Measurements from ENCODE around the gene MAP1S.

The MAP1S gene

DNA sequence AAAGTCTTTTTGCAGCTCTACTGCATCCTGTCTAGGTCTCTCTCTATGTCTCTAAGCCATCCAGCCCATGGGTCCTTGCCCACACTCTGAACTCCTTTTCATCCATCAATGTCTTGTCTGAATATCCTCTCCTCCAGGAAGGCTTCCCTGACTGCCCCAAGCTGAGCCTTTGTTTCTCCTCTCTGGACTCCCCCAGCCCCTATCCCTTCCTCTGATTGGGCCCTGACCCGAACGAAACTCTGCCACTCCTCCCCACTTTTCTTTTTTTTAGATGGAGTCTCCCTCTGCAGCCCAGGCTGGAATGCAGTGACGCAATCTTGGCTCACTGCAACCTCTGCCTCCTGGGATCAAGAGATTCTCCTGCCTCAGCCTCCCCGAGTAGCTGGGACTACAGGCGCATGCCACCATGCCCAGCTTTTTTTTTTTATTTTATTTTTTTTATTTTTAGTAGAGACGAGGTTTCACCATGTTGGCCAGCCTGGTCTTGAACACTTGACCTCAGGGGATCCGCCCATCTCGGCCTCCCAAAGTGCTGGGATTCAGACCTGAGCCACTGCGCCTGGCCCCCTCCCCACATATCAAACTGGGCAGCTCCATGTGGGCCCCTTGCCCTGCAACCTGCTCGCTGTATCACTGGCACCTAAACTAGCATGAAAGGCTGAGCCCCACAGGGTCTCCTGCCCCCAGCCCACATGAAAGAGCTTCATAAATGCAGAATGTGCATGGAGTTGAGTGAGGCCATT is 30.3 kb upstream of the MAP1S start:
- DNase-seq: no peak

DNA sequence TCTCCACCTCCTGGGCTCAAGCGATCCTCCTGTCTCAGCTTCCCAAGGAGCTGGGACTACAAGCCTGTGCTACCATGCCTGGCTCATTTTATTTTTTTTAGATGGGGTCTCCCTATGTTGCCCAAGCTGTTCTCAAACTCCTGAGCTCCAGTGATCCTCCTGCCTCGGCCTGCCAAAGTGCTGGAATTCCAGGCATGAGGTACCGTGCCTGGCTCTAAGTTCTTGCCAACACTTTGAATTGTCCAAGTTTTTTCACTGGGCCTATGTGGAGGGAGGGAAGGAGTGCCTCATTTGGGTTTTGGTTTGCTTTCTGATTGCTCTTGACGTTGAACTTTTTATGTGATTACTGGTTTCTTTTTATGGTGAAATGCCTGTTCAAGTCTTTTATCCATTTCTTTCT is 26.7 kb upstream of the MAP1S start:
- DNase-seq: no peak

DNA sequence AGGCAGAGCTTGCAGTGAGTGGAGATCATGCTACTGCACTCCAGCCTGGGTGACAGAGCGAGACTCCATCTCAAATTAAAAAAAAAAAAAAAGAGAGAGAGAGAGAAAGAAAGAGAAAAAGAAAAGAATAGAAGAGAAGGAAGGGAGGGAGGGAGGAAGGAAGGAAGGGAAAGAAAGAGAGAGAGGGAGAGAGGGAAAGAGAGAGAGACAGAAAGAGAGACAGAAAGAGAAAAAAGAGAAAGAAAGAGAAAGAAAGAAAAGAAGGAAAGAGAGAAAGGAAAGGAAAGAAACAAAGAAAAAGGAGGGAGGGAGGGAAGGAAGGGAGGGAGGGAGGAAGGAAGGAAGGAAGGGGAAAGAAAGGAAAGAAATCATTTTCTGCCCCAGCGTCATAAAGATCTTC is 24.1 kb upstream of the MAP1S start:
- DNase-seq: no peak

DNA sequence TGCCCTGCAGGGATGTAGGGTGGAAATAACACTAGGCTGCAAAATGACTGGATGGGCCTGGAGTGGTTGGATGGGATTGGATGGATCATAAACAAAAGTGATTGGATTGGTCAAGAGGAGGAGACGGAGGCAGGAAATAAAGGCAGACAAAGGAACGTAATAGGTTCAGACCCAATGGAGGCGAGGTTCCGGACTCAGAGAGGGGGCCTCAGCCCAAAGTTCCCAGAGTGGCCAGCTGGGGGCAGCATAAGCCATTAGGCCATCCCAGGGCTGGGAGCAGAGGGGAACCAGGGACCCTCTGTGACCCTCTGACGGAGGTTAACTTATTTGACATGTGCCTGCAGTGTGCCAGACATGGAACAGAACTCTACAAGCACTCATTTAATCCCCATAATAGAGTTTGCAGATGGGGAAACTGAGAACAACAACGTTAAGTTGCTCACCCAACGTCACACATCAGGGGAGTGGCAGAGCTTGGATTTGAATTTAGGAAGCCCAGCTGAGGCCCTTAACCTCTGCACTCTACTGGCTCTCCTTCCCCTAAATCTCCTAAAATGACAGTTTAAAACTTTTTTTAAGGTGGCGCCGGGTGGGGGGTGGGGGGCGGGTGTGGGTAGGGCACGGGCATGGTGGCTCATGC is 15.3 kb upstream of the MAP1S start:
- peak; percentile 63 for DNase-seq

DNA sequence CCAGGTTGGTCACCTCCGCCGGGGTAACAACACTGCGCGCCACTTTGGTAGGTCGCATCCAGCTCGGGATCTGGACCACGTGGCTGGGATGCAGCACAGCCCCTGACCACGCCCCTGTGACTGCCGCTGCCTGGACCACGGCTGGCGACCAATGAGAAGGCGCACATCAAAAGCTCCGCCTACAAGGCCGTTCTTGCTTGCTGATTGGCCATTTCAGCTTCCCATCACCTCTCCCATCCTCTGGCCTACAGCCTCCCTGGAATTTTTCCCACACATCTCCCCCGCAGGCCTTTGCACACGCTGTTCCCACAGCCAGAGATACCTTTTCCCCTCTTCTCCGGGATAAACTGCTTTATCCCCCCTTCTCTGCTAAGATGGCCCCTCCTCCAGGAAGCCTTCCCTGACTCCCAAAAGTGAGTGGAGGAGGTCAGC is 12.5 kb upstream of the MAP1S start:
- DNase-seq: no peak

DNA sequence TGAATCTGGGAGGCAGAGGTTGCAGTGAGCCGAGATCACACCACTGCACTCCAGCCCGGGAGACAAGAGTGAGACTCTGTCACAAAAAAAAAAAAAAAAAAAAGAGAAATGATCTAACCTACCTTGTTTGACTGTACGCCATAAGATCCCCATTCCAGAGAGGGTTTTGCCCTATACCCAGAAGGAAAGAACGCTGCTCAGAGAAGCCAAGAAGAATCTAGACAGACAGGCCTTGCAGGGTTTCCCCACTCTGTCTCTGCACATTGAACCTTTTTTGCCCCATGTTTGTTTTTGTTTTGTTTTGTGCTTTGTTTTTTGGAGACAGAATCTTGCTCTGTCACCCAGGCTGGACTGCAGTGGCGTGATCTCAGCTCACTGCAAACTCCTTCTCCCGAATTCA is 7.4 kb upstream of the MAP1S start:
- DNase-seq: no peak

DNA sequence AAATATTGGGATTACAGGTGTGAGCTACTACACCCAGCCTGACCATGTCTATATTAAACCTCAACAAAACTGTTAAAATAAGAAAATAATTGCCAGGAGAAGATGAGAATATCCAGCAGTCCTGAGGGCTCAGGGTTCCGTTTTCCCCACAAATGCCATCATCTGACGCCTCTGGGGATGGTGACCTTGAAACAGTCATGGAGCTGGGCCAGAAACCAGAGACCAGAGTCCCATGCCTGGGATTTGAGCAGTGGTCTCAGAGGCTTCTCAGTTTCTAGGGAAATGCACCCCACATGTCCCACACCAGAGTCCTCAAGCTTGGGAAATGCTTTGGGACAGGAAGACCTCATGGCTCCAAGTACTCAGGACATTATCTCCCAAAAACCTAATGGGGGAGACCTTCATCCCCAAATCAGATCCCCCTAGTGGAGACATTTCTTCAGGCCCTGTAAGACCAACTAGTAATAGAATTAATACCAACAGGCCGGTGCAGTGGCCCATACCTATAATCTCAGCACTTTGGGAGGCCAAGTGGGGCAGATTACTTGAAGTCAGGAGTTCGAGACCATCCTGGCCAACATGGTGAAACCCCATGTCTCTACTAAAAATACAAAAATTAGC is 2.9 kb upstream of the MAP1S start:
- DNase-seq: no peak

DNA sequence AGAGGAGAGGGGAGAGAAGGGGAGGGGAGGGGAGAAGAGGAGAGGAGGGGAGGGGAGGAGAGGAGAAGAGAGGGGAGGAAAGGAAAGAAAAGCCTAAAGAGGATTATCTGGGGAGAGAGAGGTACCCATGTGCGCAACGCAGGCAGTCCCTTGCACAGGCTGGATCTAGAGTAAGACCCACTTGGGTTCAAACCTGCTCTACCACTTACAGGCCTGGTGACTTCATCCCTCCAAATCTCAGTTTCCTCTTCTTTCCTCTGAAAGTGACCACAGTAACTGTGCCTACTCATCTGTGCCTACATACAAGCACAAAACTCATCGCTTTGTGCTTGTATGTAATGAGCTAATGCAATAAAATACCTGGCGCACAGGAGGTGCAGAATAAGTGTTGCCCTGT is 732 bp upstream of the MAP1S start:
- DNase-seq: no peak

DNA sequence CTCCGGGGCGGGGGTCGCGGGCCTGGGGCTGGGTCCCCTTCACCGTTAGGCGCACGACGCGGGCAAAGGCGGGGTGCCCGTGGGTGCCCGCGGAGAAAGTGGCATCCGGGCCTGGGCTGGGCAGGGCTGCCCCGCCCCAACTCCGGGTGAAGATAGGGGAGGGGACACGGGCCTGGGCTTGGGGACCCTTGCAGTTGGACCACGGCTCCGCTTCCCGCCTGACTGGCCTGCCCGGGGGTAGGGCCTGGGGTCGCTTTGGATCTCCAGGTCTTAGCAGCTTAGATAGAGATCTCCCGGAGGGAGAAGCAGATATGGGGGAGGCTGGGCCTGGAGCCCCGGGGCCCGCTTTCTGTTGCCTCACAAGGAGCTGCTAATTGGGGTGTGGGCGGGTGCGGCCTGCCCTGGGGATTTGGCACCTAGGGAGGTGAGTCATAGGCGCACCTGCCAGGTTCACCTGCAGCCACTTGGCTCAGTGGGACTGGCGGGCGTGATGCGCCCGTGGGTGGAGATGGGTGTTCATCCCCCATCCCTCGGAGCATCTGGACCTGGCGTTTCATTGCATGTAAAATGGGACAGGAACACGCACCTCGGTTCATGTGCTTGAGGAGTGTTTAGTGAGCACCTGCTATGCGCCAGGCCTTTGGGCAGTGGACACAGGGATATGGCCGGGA is 585 bp downstream of the MAP1S start:
- no peak for DNase-seq

DNA sequence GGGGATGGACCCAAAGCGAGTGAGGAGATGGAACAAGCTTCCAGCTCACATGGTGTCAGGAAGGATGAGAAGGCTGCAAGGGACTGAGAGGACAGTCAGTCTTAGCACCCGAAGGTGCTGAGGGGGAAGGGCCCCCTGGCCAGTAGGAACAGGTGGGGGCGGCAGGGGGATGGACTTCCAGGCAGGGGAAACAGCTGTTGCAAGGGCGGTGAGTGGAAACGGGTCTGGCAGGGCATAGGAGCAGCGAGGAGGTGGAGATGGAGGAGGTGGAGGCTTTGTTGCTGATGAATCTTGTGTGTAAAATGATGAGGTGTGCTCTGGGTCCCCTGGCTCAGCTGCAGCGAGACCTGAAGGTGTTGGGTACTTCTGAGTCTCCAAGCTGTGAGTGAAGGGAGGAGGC is 1.2 kb downstream of the MAP1S start:
- DNase-seq: no peak

DNA sequence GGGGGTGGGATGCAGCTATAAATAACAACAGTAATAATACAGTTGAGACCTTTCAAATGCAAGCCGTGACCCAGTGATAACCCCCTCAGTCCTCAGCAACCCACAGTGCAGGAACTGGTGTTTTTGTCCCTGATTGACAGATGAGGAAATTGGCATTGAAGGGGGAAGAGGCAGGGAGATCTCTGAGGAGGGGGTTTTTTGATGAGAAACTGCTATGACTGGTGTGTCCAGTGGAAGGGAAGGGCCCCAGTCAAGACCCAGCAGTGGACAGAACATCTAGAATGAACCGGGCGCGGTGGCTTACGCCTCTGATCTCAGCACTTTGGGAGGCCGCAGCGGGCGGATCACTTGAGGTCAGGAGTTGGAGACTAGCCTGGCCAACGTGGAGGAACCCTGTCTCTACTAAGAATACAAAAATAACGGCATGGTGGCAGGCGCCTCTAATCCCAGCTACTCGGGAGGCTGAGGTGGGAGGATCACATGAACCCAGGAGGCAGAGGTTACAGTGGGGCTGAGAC is 1.9 kb downstream of the MAP1S start:
- no peak for DNase-seq

DNA sequence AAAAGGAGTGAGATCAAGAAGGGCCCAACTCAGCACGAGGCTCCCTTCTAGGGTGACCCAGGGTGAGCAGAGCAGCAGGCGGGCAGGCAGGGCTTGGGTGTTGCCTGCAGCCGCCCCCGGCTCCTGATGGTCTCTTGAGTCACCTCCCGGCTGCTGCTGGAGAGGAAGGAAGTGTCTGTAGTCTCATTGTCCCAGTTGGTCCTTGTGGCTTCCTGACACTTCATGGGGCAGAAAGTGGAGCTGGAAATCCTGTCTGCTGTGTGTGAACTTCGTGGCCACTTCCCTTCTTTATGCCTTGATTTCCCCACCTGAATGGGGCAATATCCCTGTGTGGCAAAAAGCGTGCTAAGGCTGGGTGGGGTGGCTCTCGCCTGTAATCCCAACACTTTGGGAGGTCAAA is 2.5 kb downstream of the MAP1S start:
- DNase-seq: no peak

DNA sequence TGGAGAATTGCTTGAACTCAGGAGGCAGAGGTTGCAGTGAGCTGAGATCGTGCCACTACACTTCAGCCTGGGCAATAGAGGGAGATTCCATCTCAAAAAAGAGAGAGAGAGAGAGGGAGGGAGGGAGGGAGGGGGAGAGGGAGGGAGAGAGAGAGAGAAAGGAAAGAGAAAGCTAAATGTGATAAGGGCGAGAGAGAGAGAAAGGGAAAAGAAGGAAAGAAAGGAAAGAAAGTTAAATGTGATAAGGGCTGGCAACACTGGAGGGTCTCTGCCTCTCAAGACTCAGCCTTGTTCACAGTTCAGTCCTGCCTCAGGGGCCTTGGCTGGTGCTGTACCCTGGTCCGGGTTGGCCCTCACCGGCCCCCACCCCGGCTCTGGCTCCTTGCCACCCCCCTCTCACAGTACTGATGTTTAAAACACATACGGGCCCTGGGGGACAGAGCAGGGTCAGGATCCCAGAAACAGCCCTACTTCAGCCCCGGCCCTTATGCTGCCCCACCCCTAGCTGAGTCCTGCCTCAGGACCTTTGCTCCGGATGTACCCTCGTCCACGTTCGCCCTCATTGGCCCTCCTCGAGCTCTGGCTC is 3.5 kb downstream of the MAP1S start:
- no peak for DNase-seq

DNA sequence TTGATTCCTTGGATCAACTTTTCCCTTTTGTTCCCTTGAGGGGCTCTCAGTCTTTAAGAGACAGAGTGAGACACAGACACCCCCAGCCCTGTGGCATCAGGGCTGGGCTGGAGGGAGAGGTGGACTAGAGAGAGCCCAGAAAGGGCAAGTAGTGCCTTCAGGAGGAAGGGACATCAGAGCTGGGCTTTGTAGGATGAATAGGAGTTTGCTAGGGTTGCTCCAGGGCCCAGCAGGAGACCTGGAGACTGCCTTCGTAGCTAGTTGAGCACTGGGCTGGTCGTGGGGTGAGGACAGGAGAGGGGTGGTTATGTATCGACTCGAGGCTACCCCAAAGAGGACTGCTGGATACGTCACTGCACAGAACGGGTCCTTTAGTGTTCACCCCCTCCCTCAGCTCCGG is 5.4 kb downstream of the MAP1S start:
- no peak for DNase-seq

DNA sequence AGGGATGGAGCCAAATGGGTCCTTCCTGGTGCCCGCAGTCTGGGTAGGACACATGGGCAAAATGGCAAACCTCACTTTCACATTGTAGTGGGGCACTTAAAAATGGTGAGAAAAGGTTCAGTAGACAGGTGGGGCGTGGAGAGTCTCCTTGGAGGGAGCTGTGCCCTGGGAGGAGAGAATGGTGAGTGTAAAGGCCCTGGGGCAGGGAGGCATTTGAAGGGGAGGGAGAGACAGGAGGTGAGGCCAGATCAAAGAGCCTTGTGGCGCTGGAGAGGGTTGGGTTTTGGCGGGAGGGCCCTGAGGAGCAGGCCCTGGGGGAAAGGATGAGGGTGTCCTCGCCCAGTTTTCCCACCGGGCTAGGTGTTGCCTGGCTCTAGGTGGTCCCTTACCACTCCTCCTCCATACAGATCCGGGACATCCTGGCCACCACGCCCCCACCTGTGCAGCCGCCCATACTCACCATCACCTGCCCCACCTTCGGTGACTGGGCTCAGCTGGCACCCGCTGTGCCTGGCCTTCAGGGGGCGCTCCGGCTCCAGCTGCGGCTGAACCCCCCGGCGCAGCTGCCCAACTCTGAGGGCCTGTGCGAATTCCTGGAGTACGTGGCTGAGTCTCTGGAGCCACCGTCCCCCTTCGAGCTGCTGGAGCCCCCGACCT is 6.3 kb downstream of the MAP1S start:
- no peak for DNase-seq

DNA sequence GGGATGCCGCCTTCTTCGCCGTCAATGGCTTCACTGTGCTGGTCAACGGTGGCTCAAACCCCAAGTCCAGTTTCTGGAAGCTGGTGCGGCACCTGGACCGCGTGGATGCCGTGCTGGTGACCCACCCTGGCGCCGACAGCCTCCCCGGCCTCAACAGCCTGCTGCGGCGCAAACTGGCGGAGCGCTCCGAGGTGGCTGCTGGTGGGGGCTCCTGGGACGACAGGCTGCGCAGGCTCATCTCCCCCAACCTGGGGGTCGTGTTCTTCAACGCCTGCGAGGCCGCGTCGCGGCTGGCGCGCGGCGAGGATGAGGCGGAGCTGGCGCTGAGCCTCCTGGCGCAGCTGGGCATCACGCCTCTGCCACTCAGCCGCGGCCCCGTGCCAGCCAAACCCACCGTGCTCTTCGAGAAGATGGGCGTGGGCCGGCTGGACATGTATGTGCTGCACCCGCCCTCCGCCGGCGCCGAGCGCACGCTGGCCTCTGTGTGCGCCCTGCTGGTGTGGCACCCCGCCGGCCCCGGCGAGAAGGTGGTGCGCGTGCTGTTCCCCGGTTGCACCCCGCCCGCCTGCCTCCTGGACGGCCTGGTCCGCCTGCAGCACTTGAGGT is 7.0 kb downstream of the MAP1S start:
- DNase-seq: no peak

DNA sequence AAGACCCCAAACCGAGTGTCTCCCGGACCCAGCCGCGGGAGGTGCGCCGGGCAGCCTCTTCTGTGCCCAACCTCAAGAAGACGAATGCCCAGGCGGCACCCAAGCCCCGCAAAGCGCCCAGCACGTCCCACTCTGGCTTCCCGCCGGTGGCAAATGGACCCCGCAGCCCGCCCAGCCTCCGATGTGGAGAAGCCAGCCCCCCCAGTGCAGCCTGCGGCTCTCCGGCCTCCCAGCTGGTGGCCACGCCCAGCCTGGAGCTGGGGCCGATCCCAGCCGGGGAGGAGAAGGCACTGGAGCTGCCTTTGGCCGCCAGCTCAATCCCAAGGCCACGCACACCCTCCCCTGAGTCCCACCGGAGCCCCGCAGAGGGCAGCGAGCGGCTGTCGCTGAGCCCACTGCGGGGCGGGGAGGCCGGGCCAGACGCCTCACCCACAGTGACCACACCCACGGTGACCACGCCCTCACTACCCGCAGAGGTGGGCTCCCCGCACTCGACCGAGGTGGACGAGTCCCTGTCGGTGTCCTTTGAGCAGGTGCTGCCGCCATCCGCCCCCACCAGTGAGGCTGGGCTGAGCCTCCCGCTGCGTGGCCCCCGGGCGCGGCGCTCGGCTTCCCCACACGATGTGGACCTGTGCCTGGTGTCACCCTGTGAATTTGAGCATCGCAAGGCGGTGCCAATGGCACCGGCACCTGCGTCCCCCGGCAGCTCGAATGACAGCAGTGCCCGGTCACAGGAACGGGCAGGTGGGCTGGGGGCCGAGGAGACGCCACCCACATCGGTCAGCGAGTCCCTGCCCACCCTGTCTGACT is 7.9 kb downstream of the MAP1S start:
- no peak for DNase-seq

DNA sequence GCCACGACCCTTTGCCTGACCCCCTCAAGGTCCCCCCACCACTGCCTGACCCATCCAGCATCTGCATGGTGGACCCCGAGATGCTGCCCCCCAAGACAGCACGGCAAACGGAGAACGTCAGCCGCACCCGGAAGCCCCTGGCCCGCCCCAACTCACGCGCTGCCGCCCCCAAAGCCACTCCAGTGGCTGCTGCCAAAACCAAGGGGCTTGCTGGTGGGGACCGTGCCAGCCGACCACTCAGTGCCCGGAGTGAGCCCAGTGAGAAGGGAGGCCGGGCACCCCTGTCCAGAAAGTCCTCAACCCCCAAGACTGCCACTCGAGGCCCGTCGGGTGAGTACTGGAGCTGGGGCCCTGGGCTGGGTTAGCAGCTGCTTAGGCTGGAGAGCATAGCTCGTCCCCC is 8.6 kb downstream of the MAP1S start:
- DNase-seq: no peak

DNA sequence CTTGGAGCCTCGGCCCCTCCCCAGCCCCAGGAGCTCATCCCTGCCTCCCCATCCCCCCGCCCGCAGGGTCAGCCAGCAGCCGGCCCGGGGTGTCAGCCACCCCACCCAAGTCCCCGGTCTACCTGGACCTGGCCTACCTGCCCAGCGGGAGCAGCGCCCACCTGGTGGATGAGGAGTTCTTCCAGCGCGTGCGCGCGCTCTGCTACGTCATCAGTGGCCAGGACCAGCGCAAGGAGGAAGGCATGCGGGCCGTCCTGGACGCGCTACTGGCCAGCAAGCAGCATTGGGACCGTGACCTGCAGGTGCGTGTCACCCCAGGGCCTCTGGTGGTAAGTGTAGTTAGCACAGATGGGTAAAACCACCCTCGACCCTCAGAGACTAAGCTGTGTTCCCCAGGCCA is 13.8 kb downstream of the MAP1S start:
- DNase-seq: no peak

DNA sequence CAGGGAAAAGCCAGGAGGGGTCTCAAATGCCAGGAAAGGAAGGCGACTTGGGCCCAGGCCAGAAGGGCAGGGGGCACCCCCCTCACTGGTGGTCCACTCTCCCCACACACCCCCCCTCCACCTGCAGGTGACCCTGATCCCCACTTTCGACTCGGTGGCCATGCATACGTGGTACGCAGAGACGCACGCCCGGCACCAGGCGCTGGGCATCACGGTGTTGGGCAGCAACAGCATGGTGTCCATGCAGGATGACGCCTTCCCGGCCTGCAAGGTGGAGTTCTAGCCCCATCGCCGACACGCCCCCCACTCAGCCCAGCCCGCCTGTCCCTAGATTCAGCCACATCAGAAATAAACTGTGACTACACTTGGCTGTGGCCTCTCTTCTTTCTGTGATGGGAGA is 14.9 kb downstream of the MAP1S start:
- DNase-seq: no peak

DNA sequence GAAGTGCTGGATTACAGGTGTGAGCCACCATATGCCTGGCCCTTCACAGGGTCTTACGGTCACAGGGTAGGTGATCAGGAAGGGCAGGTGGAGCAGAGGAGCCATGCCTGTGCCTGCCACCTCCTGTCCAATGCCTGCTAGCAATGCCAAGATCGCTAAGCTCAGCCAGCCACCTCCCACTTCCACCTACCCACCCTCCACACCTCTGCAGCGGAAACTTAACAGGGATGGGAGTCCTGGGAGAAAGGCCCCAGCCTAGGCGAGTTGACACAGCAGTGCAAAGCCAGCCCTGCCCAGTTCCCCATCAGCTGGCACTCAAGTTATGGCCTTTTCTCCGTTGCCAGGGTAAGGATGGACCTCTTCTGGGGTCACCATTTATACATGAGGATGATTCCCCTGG is 16.1 kb downstream of the MAP1S start:
- DNase-seq: no peak
